MM.1S (cell line): ENCODE data around the gene POC1B.

Experiments
- DNase-seq: peaks from one replicate; pipeline ENCODE4 v3.0.0-alpha.2; 2015
- H2AFZ ChIP-seq: fragments of 300-600 bp; sonication (generic); 2 replicates; pipeline ENCODE4 v1.6.0; 2016; ENCODE audit warnings: antibody characterized with exemption, low read length
- H3F3A ChIP-seq: fragments of 300-600 bp; sonication (generic); 2 replicates; pipeline ENCODE4 v1.6.1; 2016; ENCODE audit warnings: mild to moderate bottlenecking, antibody characterized with exemption, low read length, moderate library complexity, mixed read lengths; ENCODE audit not compliant: insufficient read depth
- H3K27ac ChIP-seq: fragments of 300-600 bp; sonication (generic); 2 replicates; pipeline ENCODE4 v1.5.1; 2016; ENCODE audit warnings: mild to moderate bottlenecking, low read length
- H3K27me3 ChIP-seq: fragments of 300-600 bp; sonication (generic); replicated peaks from 2 replicates; pipeline ENCODE4 v1.6.0; 2016; ENCODE audit warnings: low read length; ENCODE audit not compliant: insufficient read depth
- H3K36me3 ChIP-seq: fragments of 300-600 bp; sonication (generic); replicated peaks from 2 replicates; pipeline ENCODE4 v1.6.1; 2016; ENCODE audit warnings: mild to moderate bottlenecking, low read length, mixed read lengths; ENCODE audit not compliant: insufficient read depth
- H3K4me1 ChIP-seq: fragments of 300-600 bp; sonication (generic); 2 replicates; pipeline ENCODE4 v1.6.1; 2016; ENCODE audit warnings: low read length, mixed read lengths
- H3K4me2 ChIP-seq: fragments of 300-600 bp; sonication (generic); 2 replicates; pipeline ENCODE4 v1.6.0; 2016; ENCODE audit warnings: low read depth, low read length
- H3K4me3 ChIP-seq: fragments of 300-600 bp; sonication (generic); 2 replicates; pipeline ENCODE4 v1.5.1; 2016; ENCODE audit warnings: low read length, mixed read lengths
- H3K79me2 ChIP-seq: fragments of 300-600 bp; sonication (generic); 2 replicates; pipeline ENCODE4 v1.6.1; 2016; ENCODE audit warnings: mixed run types, low read length, mixed read lengths
- H3K9ac ChIP-seq: fragments of 300-600 bp; sonication (generic); 2 replicates; pipeline ENCODE4 v1.6.1; 2016; ENCODE audit warnings: low read length, mixed read lengths
- H3K9me2 ChIP-seq: fragments of 300-600 bp; sonication (generic); replicated peaks from 2 replicates; pipeline ENCODE4 v1.6.1; 2016; ENCODE audit warnings: mild to moderate bottlenecking, low read length, mixed read lengths; ENCODE audit not compliant: insufficient read depth
- H3K9me3 ChIP-seq: fragments of 300-600 bp; sonication (generic); replicated peaks from 2 replicates; pipeline ENCODE4 v1.6.1; 2016; ENCODE audit warnings: mild to moderate bottlenecking, low read length, mixed read lengths; ENCODE audit not compliant: insufficient read depth
- H4K20me1 ChIP-seq: fragments of 300-600 bp; sonication (generic); 2 replicates; pipeline ENCODE4 v1.6.1; 2016; ENCODE audit warnings: mild to moderate bottlenecking, low read length, moderate library complexity, mixed read lengths; ENCODE audit not compliant: insufficient read depth
- CTCF ChIP-seq: fragments of 300-600 bp; sonication (generic); IDR thresholded peaks from 2 replicates; pipeline ENCODE4 v1.5.1; 2016; ENCODE audit warnings: antibody characterized with exemption, low read length, mixed read lengths
- EZH2 ChIP-seq: fragments of 300-600 bp; sonication (generic); optimal IDR thresholded peaks from 2 replicates; pipeline ENCODE3; 2017; ENCODE audit warnings: low read depth, mild to moderate bottlenecking, antibody characterized with exemption, low read length, mixed read lengths
- EZH2phosphoT487 ChIP-seq: fragments of 300-600 bp; sonication (generic); IDR thresholded peaks from 2 replicates; pipeline ENCODE4 v1.6.1; 2018; ENCODE audit warnings: antibody characterized with exemption, low read length

Gene POC1B

GRCh38 chr12:89546151-89546550 lies 20.3 kb upstream of the POC1B start:
- Histone ChIP-seq H3K79me2 (no peaks in the 10 kb centered on the region), H3K4me1 (no peaks in the 10 kb centered on the region), H3K9me3 (no peaks in the 10 kb centered on the region), H3K4me2 (no peak overlapping the region), H3K9ac (no peak overlapping the region), H3K27ac (no peak overlapping the region), H2AFZ (no peak overlapping the region), H3K4me3 (no peak overlapping the region), H4K20me1 (no peaks in the 10 kb centered on the region), H3K27me3 (no peaks in the 10 kb centered on the region), H3K9me2 (no peaks in the 10 kb centered on the region), H3K36me3 (no peaks in the 10 kb centered on the region), H3F3A (no peaks in the 10 kb centered on the region)
- TF ChIP-seq EZH2phosphoT487 (no peak), CTCF (no peak), EZH2 (no peak)
- DNase-seq, result no peak

GRCh38 chr12:89544681-89545184 lies 18.9 kb upstream of the POC1B start:
- Histone ChIP-seq H3F3A (no peaks in the 10 kb centered on the region), H3K9ac (no peak overlapping the region), H3K9me3 (no peaks in the 10 kb centered on the region), H2AFZ (no peak overlapping the region), H3K79me2 (no peaks in the 10 kb centered on the region), H3K27ac (no peak overlapping the region), H4K20me1 (no peaks in the 10 kb centered on the region), H3K4me1 (no peaks in the 10 kb centered on the region), H3K27me3 (no peaks in the 10 kb centered on the region), H3K36me3 (no peaks in the 10 kb centered on the region), H3K4me3 (no peak overlapping the region), H3K9me2 (no peaks in the 10 kb centered on the region), H3K4me2 (no peak overlapping the region)
- no peak for DNase-seq
- TF ChIP-seq CTCF (no peak), EZH2phosphoT487 (no peak), EZH2 (no peak)

DNA sequence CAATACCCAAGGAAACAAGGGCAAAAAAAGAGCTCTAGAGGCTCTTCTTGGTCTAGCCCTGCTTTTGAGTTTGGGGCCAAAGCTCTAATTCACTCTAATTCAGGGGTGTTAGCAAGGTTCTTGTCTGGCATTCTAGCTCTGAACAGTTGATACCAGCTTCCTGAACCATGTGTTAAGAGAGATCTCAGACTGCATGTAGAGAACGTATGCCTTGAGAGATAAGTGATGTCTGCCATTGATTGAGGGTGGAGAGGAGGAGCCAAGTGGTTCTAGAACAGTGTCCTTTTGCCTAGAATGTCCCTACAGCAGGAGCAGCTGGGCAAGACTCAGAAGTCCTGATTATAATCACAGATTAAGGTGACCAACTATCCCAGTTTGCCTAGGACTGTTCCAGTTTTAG lies 18.2 kb upstream of the POC1B start:
- Histone ChIP-seq H2AFZ (no peak overlapping the region), H3K27me3 (no peaks in the 10 kb centered on the region), H3K9me2 (no peaks in the 10 kb centered on the region), H3K9ac (no peak overlapping the region), H3F3A (no peaks in the 10 kb centered on the region), H3K36me3 (no peaks in the 10 kb centered on the region), H3K79me2 (no peaks in the 10 kb centered on the region), H3K4me1 (no peaks in the 10 kb centered on the region), H4K20me1 (no peaks in the 10 kb centered on the region), H3K4me2 (no peak overlapping the region), H3K27ac (no peak overlapping the region), H3K9me3 (no peaks in the 10 kb centered on the region), H3K4me3 (no peak overlapping the region)
- DNase-seq, result no peak
- TF ChIP-seq CTCF, result no peak
- no peak for TF ChIP-seq EZH2phosphoT487
- TF ChIP-seq EZH2, result no peak
